Brain microvascular endothelial cell (primary cell): Measurements from ENCODE around the gene SMU1.

Experiments
- DNase-seq: peaks from one replicate; pipeline ENCODE4 v3.0.0-alpha.2; 2020
- H3K27ac ChIP-seq: fragments of 250-450 bp; sonication (Bioruptor Pico); 2 replicates; pipeline ENCODE4 v1.5.1; 2020; ENCODE audit warnings: mild to moderate bottlenecking, moderate library complexity
- H3K27me3 ChIP-seq: fragments of 250-450 bp; sonication (Bioruptor Pico); replicated peaks from 2 replicates; pipeline ENCODE4 v1.5.1; 2020; ENCODE audit warnings: mild to moderate bottlenecking
- H3K36me3 ChIP-seq: fragments of 250-450 bp; sonication (Bioruptor Pico); replicated peaks from 2 replicates; pipeline ENCODE4 v1.5.1; 2020; ENCODE audit warnings: mild to moderate bottlenecking
- H3K4me3 ChIP-seq: 2 replicates; pipeline ENCODE4 v1.5.1; 2011; ENCODE audit warnings: low read depth, mild to moderate bottlenecking, control low read depth, low read length, moderate library complexity
- CTCF ChIP-seq: IDR thresholded peaks from 2 replicates; pipeline ENCODE4 v1.5.1; 2011; ENCODE audit warnings: low read depth, mild to moderate bottlenecking, moderate library complexity, low read length, control low read depth, inconsistent platforms; ENCODE audit errors: missing control alignments
- in situ Hi-C: cut with HindIII; loops from 2 replicates; pipeline ENCODE4 v1.10.0; 2017; ENCODE audit warnings: low sequenced_read_pairs, low pct_ligation_motif_present

The SMU1 gene

GRCh38 chr9:33046061-33046460, 30.4 kb downstream of the SMU1 start:
- DNase-seq = no peak
- in situ Hi-C loops = no loop called here
- no peak for TF ChIP-seq CTCF

GRCh38 chr9:33044677-33045282, 31.7 kb downstream of the SMU1 start:
- peak overlapping the region; percentile 66 for H3K4me3 ChIP-seq
- peak overlapping the region; percentile 50 for H3K27ac ChIP-seq
- DNase-seq = no peak
- no peaks in the 10 kb centered on the region for H3K27me3 ChIP-seq
- H3K36me3 ChIP-seq = peaks cover 21% of the 10 kb centered on the region
- TF ChIP-seq CTCF = peak; percentile 53
- in situ Hi-C loops = no loop called here

More at GRCh38 chr9:33046061-33046460, 30.4 kb downstream of the SMU1 start:
- H3K27me3 ChIP-seq = no peaks in the 10 kb centered on the region
- H3K27ac ChIP-seq = no peak overlapping the region
- no peak overlapping the region for H3K4me3 ChIP-seq
- peaks cover 15% of the 10 kb centered on the region for H3K36me3 ChIP-seq

- H3K27ac ChIP-seq = peak overlapping the region; percentile 50
- no peaks in the 10 kb centered on the region for H3K27me3 ChIP-seq
- in situ Hi-C loops = no loop called here
- peaks cover 21% of the 10 kb centered on the region for H3K36me3 ChIP-seq
- peak overlapping the region; percentile 66 for H3K4me3 ChIP-seq
- DNase-seq = peak; percentile 87
- TF ChIP-seq CTCF = no peak
Observed at GRCh38 chr9:33044162-33044673, 32.3 kb downstream of the SMU1 start.

GRCh38 chr9:33043671-33044070, 32.8 kb downstream of the SMU1 start:
- TF ChIP-seq CTCF = no peak
- in situ Hi-C loops = no loop called here
- peaks cover 26% of the 10 kb centered on the region for H3K36me3 ChIP-seq
- H3K4me3 ChIP-seq = peak overlapping the region; percentile 66
- H3K27ac ChIP-seq = peak overlapping the region; percentile 50
- DNase-seq = no peak
- no peaks in the 10 kb centered on the region for H3K27me3 ChIP-seq

- no peak for TF ChIP-seq CTCF
- H3K36me3 ChIP-seq = peaks cover 32% of the 10 kb centered on the region
- no peaks in the 10 kb centered on the region for H3K27me3 ChIP-seq
- no peak for DNase-seq
- in situ Hi-C loops = no loop called here
- no peak overlapping the region for H3K4me3 ChIP-seq
- no peak overlapping the region for H3K27ac ChIP-seq
Observed at GRCh38 chr9:33042473-33042872, 34.0 kb downstream of the SMU1 start.
